GM19395 (cell line): ENCODE measurements around the gene RASD2.

Experiments
- ATAC-seq: cut with Tn5 transposase; IDR thresholded peaks from one replicate; pipeline ENCODE4 v1.9.1; 2021; ENCODE audit warnings: mild to moderate bottlenecking, moderate library complexity; ENCODE audit not compliant: unreplicated experiment

RASD2 gene

GRCh38 chr22:35558719-35559118, 18.1 kb downstream of the RASD2 start:
- no peak for ATAC-seq

DNA sequence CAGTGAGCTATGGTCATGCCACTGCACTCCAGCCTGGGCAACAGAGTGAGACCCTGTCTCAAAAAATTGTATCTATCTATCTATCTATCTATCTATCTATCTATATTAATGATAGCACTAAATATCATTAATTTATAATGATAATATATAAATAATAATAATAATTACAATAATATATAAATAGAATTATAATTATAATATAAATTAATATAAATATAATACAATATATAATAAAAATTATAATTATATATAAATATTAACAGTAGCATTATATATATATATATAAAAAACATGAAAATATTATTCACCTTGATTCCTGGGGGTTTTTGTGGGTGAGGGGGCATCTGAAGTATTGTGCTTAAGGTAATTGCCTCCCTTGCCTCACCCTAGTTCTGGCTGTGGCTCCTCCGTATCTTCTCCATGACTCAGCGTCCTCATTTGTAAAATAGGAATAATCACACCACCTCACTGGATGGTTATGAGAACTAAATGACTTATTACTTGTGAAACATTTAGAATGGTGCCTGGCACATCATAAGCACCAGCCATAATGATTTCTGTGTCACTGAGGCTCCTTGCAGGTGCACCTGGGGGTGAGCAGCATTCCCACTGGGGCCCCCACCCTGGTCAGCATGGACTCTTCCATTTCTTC, 18.8 kb downstream of the RASD2 start:
- ATAC-seq = no peak

DNA sequence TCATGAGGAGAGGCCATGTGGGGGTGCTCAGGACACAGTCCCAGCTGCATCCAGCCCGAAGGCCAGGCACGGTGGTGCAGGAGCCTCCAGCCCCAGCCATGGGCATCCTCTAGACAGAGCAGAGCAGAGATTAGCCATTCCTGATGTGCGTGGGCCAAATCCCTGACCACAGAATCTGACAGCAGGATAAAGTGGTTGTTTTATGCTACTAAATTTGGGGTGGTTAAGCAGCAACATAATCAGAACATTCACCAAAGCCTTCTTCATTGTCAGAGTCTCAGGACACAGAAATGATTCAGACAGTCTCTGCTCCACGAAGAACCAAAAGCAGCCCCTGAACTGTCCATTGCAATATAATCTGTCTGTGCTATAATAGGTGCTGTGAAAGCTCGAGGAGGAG, 19.7 kb downstream of the RASD2 start:
- ATAC-seq = no peak

- no peak for ATAC-seq
Observed at GRCh38 chr22:35560824-35561223, 20.2 kb downstream of the RASD2 start.

- ATAC-seq = no peak
Observed at GRCh38 chr22:35561796-35562526, 21.3 kb downstream of the RASD2 start.

GRCh38 chr22:35563211-35563610, 22.6 kb downstream of the RASD2 start:
- ATAC-seq = no peak

DNA sequence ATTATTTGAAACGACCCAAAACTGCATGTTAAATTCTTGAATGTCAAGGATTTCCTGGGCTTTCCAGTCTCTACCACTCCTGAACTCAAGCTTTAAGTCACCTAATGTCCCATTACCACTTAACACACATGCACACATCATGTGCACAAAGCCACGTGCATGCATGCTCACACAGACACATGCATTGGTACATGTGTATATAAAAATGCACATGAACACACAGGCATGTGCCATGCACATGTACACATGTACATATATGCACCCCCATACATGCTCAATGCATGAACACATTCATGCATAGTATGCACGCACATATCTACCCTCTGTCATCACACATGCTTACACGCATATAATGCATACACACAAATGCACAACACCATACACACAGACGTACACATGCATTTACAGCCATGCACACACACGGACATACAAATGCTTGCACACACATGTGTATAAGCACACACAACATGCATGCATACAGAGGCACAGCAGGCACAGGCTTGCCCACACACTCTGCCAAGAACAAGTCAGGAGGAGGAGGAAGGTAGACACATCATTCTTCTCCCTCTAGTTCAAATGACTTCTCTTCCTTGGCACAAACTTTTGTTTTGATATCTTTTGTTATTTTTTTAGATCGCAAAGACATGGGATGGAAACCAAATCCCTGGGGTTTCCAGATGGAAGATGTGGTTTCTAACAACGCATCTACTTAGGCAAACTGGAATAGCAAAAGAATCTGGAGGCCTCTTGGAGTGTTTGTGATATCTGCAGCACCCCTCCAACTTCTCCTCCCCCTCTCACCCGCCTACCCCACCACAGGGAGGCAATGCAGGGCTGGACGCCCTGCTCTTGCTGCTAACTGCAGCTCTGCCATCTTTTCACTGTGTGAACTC, 24.6 kb downstream of the RASD2 start:
- ATAC-seq = no peak

GRCh38 chr22:35567351-35568141, 26.9 kb downstream of the RASD2 start:
- ATAC-seq = no peak

- ATAC-seq = no peak
Observed at GRCh38 chr22:35568751-35569739, 28.4 kb downstream of the RASD2 start.

DNA sequence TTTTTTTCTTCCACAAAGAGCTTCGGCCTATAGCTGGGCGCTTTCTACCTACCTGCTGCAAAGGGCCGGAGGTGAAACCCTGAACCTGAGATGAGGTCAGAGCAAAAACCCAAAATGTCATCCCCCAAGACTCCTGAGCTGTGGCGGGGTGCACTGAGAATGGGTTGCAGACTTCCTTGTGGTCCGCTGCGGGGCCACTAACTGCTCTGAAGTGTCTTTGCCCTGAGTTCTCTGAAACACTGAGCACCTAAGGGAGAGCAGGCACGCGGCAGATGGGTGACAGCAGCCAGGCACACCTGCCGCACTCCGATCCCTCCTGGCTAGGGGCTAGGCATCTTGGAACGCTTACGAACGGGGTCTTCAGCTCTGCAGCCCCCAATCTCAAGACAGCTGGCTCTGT, 29.3 kb downstream of the RASD2 start:
- no peak for ATAC-seq

- ATAC-seq = no peak
Observed at GRCh38 chr22:35570686-35571194, 30.1 kb downstream of the RASD2 start.

DNA sequence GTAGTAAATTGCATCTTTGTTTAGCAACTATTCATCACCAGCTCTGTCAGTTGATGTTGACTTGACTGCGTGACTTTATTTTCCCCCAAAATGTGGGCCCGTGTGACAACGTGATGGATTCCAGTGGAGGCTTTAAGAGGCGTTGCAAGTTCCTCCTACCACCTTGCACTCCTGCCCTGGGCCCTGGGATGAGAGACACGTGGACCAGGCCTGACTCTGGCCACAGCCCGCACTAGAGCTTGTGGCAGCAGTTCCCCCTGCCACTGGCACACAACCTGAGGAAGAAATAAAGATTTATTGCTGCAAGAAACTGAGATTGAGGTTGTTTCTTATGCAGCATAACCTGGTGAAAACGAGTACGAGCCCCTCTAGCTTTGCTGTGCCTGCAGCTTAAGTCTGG, 31.9 kb downstream of the RASD2 start:
- no peak for ATAC-seq

DNA sequence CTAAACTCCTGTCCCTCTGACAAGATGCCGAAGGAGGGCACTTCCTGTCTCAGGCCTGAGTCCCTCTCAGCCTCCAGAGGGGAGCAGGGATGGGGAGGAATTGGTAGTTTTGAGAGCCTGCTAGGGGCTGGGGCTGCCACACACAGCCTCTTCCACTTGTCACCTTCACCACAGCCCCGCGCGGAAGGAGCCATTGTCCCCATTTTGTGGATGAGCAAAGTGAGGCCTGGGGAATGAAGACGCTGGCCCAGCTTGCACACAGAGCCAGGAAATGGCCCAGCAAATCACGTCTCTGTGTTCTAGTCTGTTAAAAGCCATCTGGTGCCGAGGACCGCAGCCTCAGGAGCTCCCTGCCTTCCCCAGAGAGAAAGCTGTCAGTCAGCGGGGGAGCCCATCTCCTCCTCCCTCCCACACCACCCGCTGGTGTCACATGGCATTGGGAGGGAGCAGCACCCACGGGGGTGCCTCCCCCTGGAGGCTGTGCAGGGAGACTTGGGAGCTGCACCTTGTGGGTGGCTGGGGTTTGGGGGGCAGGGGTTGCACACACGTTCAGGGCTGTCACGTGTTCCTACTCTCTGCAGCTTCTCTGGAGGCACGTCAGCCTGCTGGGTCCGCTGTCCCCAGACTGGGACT, 34.6 kb downstream of the RASD2 start:
- ATAC-seq = no peak

DNA sequence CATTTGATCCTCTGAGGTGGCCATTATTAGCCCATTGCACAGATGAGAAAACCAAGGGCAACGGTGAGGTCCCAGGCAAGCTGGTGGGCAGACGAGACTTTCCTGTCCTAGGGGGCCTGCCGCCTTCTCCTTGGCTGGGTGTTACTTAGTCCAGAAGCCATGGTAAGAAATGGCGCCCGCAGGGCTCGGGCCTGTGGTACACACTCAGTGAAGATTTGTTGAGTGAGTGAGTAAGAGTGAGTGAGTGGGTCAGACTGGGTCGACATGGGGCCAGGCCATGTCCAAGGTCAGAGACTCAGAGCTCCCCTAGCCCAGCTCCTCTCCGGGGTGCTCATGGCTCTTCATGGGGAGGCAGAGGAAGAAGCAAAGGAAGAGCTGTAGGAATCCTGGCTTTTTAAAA, 36.0 kb downstream of the RASD2 start:
- no peak for ATAC-seq

GRCh38 chr22:35577799-35578659, 37.4 kb downstream of the RASD2 start:
- ATAC-seq = no peak

- no peak for ATAC-seq
Observed at GRCh38 chr22:35578836-35579575, 38.4 kb downstream of the RASD2 start.

- ATAC-seq = no peak
Observed at GRCh38 chr22:35580351-35581022, 39.9 kb downstream of the RASD2 start.
